HG02678 (cell line): ENCODE results near the gene MANSC1.

ENCODE experiments used
- ATAC-seq: cut with Tn5 transposase; IDR thresholded peaks from one replicate; pipeline ENCODE4 v1.9.1; 2021; ENCODE audit warnings: mild to moderate bottlenecking, moderate library complexity; ENCODE audit not compliant: unreplicated experiment

MANSC1 gene

GRCh38 chr12:12349711-12350665, at the start of gene MANSC1:
Gene MANSC1 (minus strand): TSS chr12:12350242. CDS start chr12:12343314, 6,928 bp downstream.
- ATAC-seq = no peak

- no peak for ATAC-seq
Observed at GRCh38 chr12:12399161-12399560, 49.1 kb upstream of the MANSC1 start.

GRCh38 chr12:12398026-12398859, 48.2 kb upstream of the MANSC1 start:
- ATAC-seq = no peak

GRCh38 chr12:12397184-12397583, 47.1 kb upstream of the MANSC1 start:
- ATAC-seq = no peak

GRCh38 chr12:12396694-12397093, 46.7 kb upstream of the MANSC1 start:
- no peak for ATAC-seq

GRCh38 chr12:12393171-12393570, 43.1 kb upstream of the MANSC1 start:
- ATAC-seq = no peak

- ATAC-seq = no peak
Observed at GRCh38 chr12:12392413-12392812, 42.4 kb upstream of the MANSC1 start.

GRCh38 chr12:12387501-12387900, 37.5 kb upstream of the MANSC1 start:
- ATAC-seq = no peak

- no peak for ATAC-seq
Observed at GRCh38 chr12:12384571-12385340, 34.7 kb upstream of the MANSC1 start.

GRCh38 chr12:12381982-12382381, 31.9 kb upstream of the MANSC1 start:
- no peak for ATAC-seq

GRCh38 chr12:12380949-12381593, 31.0 kb upstream of the MANSC1 start:
- ATAC-seq = no peak

- ATAC-seq = no peak
Observed at GRCh38 chr12:12379831-12380730, 30.0 kb upstream of the MANSC1 start.

GRCh38 chr12:12378616-12379015, 28.6 kb upstream of the MANSC1 start:
- ATAC-seq = no peak

GRCh38 chr12:12376646-12377448, 26.8 kb upstream of the MANSC1 start:
- no peak for ATAC-seq

GRCh38 chr12:12372946-12373722, 23.1 kb upstream of the MANSC1 start:
- no peak for ATAC-seq

GRCh38 chr12:12367482-12367998, 17.5 kb upstream of the MANSC1 start:
- no peak for ATAC-seq

GRCh38 chr12:12366701-12367481, 16.8 kb upstream of the MANSC1 start:
- ATAC-seq = no peak
